HepG2 (cell line): ENCODE results near the gene MTM1. TPM values are rescaled to one million over a fixed set of nuclear protein-coding genes. Genes with fewer than 3 reads are reported as not detected.

Source experiments
- ATAC-seq: fragments of 200-7000 bp; cut with Tn5 transposase; 3 replicates; pipeline ENCODE4 v1.9.1; 2020; ENCODE audit warnings: mild to moderate bottlenecking, moderate library complexity
- BruUV-seq: library from RNA; stranded (reverse); fragments of 400-500 nt; replicated peaks from 2 replicates; lab custom pipeline; 2021; lab: Mats Ljungman, UMichigan
- CTCF ChIA-PET: fragments of 300-600 bp; formaldehyde crosslinking; extraction: SDS; loops from one replicate; lab custom pipeline; 2021; ENCODE audit warnings: low total read pairs, inconsistent platforms, low intra/inter-chr PET ratio; lab: Yijun Ruan, JAX
- POLR2A ChIA-PET: fragments of 350-600 bp; sonication (Branson Sonifier 250); formaldehyde crosslinking; loops from one replicate; lab custom pipeline; 2020; ENCODE audit warnings: antibody characterized with exemption, inconsistent platforms; lab: Yijun Ruan, JAX
- DNase-seq: peaks from one replicate; pipeline ENCODE4 v3.0.0-alpha.2; 2015; ENCODE audit warnings: low spot score
- FAIRE-seq: peaks from 3 replicates; lab custom pipeline; 2011; peaks lifted over from hg19 to GRCh38; lab: Jason Lieb, UNC
- H2AFZ ChIP-seq: one replicate; pipeline ENCODE4 v1.6.1; 2011; ENCODE audit warnings: low read length, inconsistent platforms
- H3K27ac ChIP-seq: fragments of 300-600 bp; 3 replicates; pipeline ENCODE4 v1.8.0; 2011; ENCODE audit warnings: mixed run types, mild to moderate bottlenecking, mixed read lengths, low read length, inconsistent platforms; ENCODE audit not compliant: insufficient read depth; ENCODE audit errors: extremely low read length
- H3K27me3 ChIP-seq, 2 experiments: fragments of 200-600 bp in 1 of 2; 2 replicates in 1 of 2; 3 replicates in 1 of 2; pipeline versions ENCODE4 v1.6.0 to v1.8.0; 2011; ENCODE audit warnings: low read length in 2 of 2, mild to moderate bottlenecking in 2 of 2, moderate library complexity in 2 of 2, inconsistent platforms in 1 of 2; ENCODE audit not compliant: insufficient read depth in 2 of 2, control insufficient read depth in 1 of 2
- H3K36me3 ChIP-seq, 2 experiments: fragments of 200-600 bp in 1 of 2; replicated peaks in 1 of 2; 2 replicates in 1 of 2; 3 replicates in 1 of 2; pipeline versions ENCODE4 v1.5.1 to v1.8.0; 2011; ENCODE audit warnings: low read length in 2 of 2, inconsistent platforms in 1 of 2; ENCODE audit not compliant: insufficient read depth in 2 of 2, control insufficient read depth in 1 of 2
- H3K4me1 ChIP-seq: 2 replicates; pipeline ENCODE4 v1.5.1; 2012; ENCODE audit warnings: low read length, inconsistent platforms; ENCODE audit not compliant: insufficient read depth
- H3K4me2 ChIP-seq: 2 replicates; pipeline ENCODE4 v1.6.0; 2011; ENCODE audit warnings: low read depth, low read length, inconsistent platforms
- H3K4me3 ChIP-seq, 3 experiments: fragments of 200-600 bp in 1 of 3; sonication (generic), shearing (Covaris generic) in 1 of 3; replicated peaks in 1 of 3; 2 replicates each; pipeline ENCODE4 v1.5.1; 2011 to 2016; ENCODE audit warnings: low read length in 3 of 3, inconsistent platforms in 2 of 3, low read depth in 2 of 3, mild to moderate bottlenecking in 2 of 3, control low read depth in 1 of 3, mixed read lengths in 1 of 3; ENCODE audit not compliant: insufficient read depth in 1 of 3
- H3K79me2 ChIP-seq: one replicate; pipeline ENCODE4 v1.6.1; 2011; ENCODE audit warnings: low read length, inconsistent platforms; ENCODE audit not compliant: insufficient read depth
- H3K9ac ChIP-seq: 2 replicates; pipeline ENCODE4 v1.6.0; 2011; ENCODE audit warnings: mild to moderate bottlenecking, low read depth, low read length, inconsistent platforms; ENCODE audit not compliant: insufficient read depth
- H3K9me3 ChIP-seq: 2 replicates; pipeline ENCODE4 v1.5.1; 2012; ENCODE audit warnings: mild to moderate bottlenecking, low read length
- H4K20me1 ChIP-seq: 2 replicates; pipeline ENCODE4 v1.6.0; 2011; ENCODE audit warnings: inconsistent platforms, mild to moderate bottlenecking, low read length, moderate library complexity; ENCODE audit not compliant: insufficient read depth
- CHD4 ChIP-seq: fragments of 200-600 bp; sonication (generic); IDR thresholded peaks from 2 replicates; pipeline ENCODE4 v1.7.0; 2017; ENCODE audit warnings: mild to moderate bottlenecking, low read length, borderline replicate concordance
- DNMT3B ChIP-seq: conservative IDR thresholded peaks from 2 replicates; pipeline ENCODE4 v1.6.1; 2016; ENCODE audit warnings: missing biosample characterization, control low read depth
- FOSL1 ChIP-seq: sonication (generic); formaldehyde crosslinking; IDR thresholded peaks from 2 replicates; pipeline ENCODE4 v1.9.0; 2021; ENCODE audit warnings: missing genetic modification reagents, borderline replicate concordance
- GMEB2 ChIP-seq: IDR thresholded peaks from 2 replicates; pipeline ENCODE4 v1.6.1; 2016; ENCODE audit warnings: missing biosample characterization, missing genetic modification reagents, low read depth
- HNRNPK ChIP-seq: fragments of 200-400 bp; formaldehyde crosslinking; IDR thresholded peaks from 2 replicates; pipeline ENCODE4 v1.6.1; 2018; ENCODE audit warnings: low read length, low read depth, moderate library complexity, mild to moderate bottlenecking; ENCODE audit not compliant: poor library complexity, severe bottlenecking
- SP140L ChIP-seq: sonication (generic); formaldehyde crosslinking; IDR thresholded peaks from 2 replicates; pipeline ENCODE4 v1.4.0; 2020; ENCODE audit warnings: missing genetic modification reagents, borderline replicate concordance
- TEF ChIP-seq: sonication (generic); formaldehyde crosslinking; IDR thresholded peaks from 2 replicates; pipeline ENCODE4 v1.5.0; 2020; ENCODE audit warnings: missing genetic modification reagents
- ZKSCAN5 ChIP-seq: sonication (generic); formaldehyde crosslinking; IDR thresholded peaks from 2 replicates; pipeline ENCODE4 v1.5.1; 2020; ENCODE audit warnings: mild to moderate bottlenecking, missing genetic modification reagents
- ZNF263 ChIP-seq: sonication (generic); formaldehyde crosslinking; IDR thresholded peaks from 2 replicates; pipeline ENCODE4 v1.4.0; 2020; ENCODE audit warnings: missing genetic modification reagents
- ZNF614 ChIP-seq: IDR thresholded peaks from 2 replicates; pipeline ENCODE4 v1.6.1; 2018; ENCODE audit warnings: missing biosample characterization, missing genetic modification reagents, inconsistent platforms, borderline replicate concordance
- ZNF646 ChIP-seq: sonication (generic); formaldehyde crosslinking; IDR thresholded peaks from 2 replicates; pipeline ENCODE4 v1.9.0; 2021; ENCODE audit warnings: mild to moderate bottlenecking, missing genetic modification reagents
- ZNF674 ChIP-seq: sonication (generic); formaldehyde crosslinking; IDR thresholded peaks from 2 replicates; pipeline ENCODE4 v1.5.0; 2020; ENCODE audit warnings: low read depth, mild to moderate bottlenecking, missing genetic modification reagents
- ZNF7 ChIP-seq: IDR thresholded peaks from 2 replicates; pipeline ENCODE4 v1.6.1; 2016; ENCODE audit warnings: missing biosample characterization, missing genetic modification reagents
- ZNF784 ChIP-seq: sonication (generic); formaldehyde crosslinking; IDR thresholded peaks from 2 replicates; pipeline ENCODE4 v1.5.1; 2020; ENCODE audit warnings: missing genetic modification reagents, mild to moderate bottlenecking, borderline replicate concordance
- WGBS: methylation state at CpG from one replicate; pipeline ENCODE4 v1.1.6; 2017; ENCODE audit warnings: low lambda C conversion rate; 5-methylcytosine and 5-hydroxymethylcytosine counted together
- in situ Hi-C: cut with HindIII; loops from 2 replicates; pipeline ENCODE4 v1.10.0; 2017; ENCODE audit warnings: low pct_unique_long_range_greater_than_20kb; ENCODE audit not compliant: extremely low pct_ligation_motif_present
- intact Hi-C: fragments of 100-400 bp; cut with micrococcal nuclease; formaldehyde crosslinking; loops from one replicate; pipeline ENCODE4 v1.10.0; 2022; ENCODE audit not compliant: unreplicated experiment
- polyA plus RNA-seq, 8 experiments: library from polyadenylated mRNA; depleted of rRNA in 3 of 8; stranded (reverse) in 7 of 8; unstranded in 1 of 8; fragments of >200 nt; fragmentation: Illumina TruSeq in 4 of 8; extraction: Trizol in 4 of 8; gene quantifications; 2 replicates each; pipeline versions ENCODE4 v1.2.1 to v1.2.3, GENCODE V29; 2011 to 2016; ENCODE audit warnings: low read depth in 4 of 8, missing spikeins in 1 of 8, mixed read lengths in 1 of 8; ENCODE audit not compliant: insufficient read depth in 1 of 8
- total RNA-seq, 5 experiments: library from RNA; depleted of rRNA; stranded (reverse); fragments of >200 nt; fragmentation: Illumina TruSeq; extraction: Trizol; gene quantifications; 2 replicates each; pipeline ENCODE4 v1.2.3, GENCODE V29; 2016; ENCODE audit warnings: low read depth in 1 of 5

The MTM1 gene
- total and polyA plus RNA-seq, 2 of the 13 experiments (the other 11 are each of a cell fraction or from before 2014, with no cell fraction given) = 12.0 to 15.2 TPM

- H3K4me3 ChIP-seq = peak overlapping the region in 1 of 3 experiments; percentile 43; a peak in 2 of 6 replicates
- DNase-seq (no peak), FAIRE-seq (no peak), ATAC-seq (no peak)
- CTCF ChIA-PET = no interaction called here
- POLR2A ChIA-PET = interaction anchor here (8.1 kb wide), 1 partner anchor 19 kb away, joined by 63 read pairs; no protein-coding TSS in a partner anchor
- TF ChIP-seq ZNF7 (CRISPR knock-in tag) = no peak
- 0 out of 2 replicates have a peak, but pooled peaks have one; percentile 49 for TF ChIP-seq ZNF263 (CRISPR knock-in tag)
- no peak for TF ChIP-seq ZNF784 (CRISPR knock-in tag)
- TF ChIP-seq ZNF614 = no peak
- TF ChIP-seq GMEB2 (CRISPR knock-in tag) = no peak
- no peak for TF ChIP-seq TEF (CRISPR knock-in tag)
- 0 out of 2 replicates have a peak, but pooled peaks have one; percentile 1 for TF ChIP-seq CHD4
- no peak for TF ChIP-seq SP140L (CRISPR knock-in tag)
- 0 out of 2 replicates have a peak, but pooled peaks have one; percentile 20 for TF ChIP-seq ZKSCAN5
- TF ChIP-seq ZNF646 (CRISPR knock-in tag) = no peak
- no peak for TF ChIP-seq HNRNPK
- TF ChIP-seq ZNF674 (CRISPR knock-in tag) = no peak
- TF ChIP-seq FOSL1 (CRISPR knock-in tag) = no peak
- TF ChIP-seq DNMT3B = no peak
- no peaks in the 10 kb centered on the region for H3K36me3 ChIP-seq
- in situ Hi-C loops = no loop called here
- H3K9ac ChIP-seq = no peak overlapping the region
- H3K4me1 ChIP-seq = peaks cover 28% of the 10 kb centered on the region
- H3K4me2 ChIP-seq = peak overlapping the region; percentile 62
- 22% methylated on average over 2 of the region's 5 CpGs for WGBS
- H3K9me3 ChIP-seq = no peaks in the 10 kb centered on the region
- H3K79me2 ChIP-seq = peaks cover 16% of the 10 kb centered on the region
- no peaks in the 10 kb centered on the region; a peak in 1 of 5 replicates for H3K27me3 ChIP-seq
- intact Hi-C loops = no loop called here
- no TSS peak for BruUV-seq
- no peaks in the 10 kb centered on the region for H4K20me1 ChIP-seq
- H3K27ac ChIP-seq = no peak overlapping the region
- no peak overlapping the region for H2AFZ ChIP-seq
Measured at GRCh38 chrX:150565551-150565950, 2.9 kb upstream of the MTM1 start.
